Adrenal gland (tissue), 5 donors: Measurements from ENCODE around the gene AQP10.

ENCODE experiments used
- POLR2A ChIP-seq, 2 donors: fragments of 450-650 bp; IDR thresholded peaks; one replicate each; pipeline ENCODE4 v1.6.1; 2017; ENCODE audit warnings: antibody characterized with exemption in 2 of 2, mild to moderate bottlenecking in 2 of 2, moderate library complexity in 1 of 2
- TF ChIP-seq, protein P1 (sequence below), 6 experiments: fragments of 450-650 bp in 4 of 6; fragments of 200-600 bp in 2 of 6; sonication (generic) in 1 of 6; IDR thresholded peaks; 1 replicate in 5 of 6; 2 replicates in 1 of 6; pipeline versions ENCODE4 v1.5.1 to v1.8.0; 2016 to 2021; ENCODE audit warnings: antibody characterized with exemption in 6 of 6, mild to moderate bottlenecking in 2 of 6, moderate library complexity in 1 of 6
- donor health status: DM: no; HTN: no; CAD: no.

DNA sequence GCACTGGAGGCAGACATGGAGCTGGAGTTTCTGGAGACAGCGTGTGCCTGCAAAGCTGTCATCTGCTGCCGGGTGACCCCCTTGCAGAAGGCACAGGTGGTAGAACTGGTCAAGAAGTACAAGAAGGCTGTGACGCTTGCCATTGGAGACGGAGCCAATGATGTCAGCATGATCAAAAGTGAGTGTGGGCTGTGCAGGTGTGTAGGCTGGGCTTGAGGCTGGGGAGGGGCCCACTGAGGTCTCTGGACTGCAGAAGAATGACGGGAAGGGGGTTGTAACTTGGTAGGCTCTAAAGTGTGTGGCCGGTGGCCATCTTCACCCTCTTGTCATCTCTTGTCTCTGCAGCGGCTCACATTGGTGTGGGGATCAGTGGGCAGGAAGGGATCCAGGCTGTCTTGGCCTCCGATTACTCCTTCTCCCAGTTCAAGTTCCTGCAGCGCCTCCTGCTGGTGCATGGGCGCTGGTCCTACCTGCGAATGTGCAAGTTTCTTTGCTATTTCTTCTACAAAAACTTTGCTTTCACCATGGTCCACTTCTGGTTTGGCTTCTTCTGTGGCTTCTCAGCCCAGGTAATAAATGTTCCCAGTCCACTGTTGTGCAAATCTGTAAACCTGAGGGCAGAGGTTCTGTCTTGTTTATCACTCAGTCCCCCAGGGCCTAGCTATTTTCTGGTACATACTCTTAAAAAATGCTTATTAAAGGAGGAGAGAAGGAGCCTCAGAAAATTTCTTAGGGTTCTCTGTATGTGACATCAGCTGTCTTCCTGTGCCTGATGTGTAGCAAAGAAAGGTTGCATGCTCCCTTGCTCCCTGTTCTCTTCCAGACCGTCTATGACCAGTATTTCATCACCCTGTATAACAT lies 24.3 kb downstream of the AQP10 start:
- TF ChIP-seq, protein P1, sequence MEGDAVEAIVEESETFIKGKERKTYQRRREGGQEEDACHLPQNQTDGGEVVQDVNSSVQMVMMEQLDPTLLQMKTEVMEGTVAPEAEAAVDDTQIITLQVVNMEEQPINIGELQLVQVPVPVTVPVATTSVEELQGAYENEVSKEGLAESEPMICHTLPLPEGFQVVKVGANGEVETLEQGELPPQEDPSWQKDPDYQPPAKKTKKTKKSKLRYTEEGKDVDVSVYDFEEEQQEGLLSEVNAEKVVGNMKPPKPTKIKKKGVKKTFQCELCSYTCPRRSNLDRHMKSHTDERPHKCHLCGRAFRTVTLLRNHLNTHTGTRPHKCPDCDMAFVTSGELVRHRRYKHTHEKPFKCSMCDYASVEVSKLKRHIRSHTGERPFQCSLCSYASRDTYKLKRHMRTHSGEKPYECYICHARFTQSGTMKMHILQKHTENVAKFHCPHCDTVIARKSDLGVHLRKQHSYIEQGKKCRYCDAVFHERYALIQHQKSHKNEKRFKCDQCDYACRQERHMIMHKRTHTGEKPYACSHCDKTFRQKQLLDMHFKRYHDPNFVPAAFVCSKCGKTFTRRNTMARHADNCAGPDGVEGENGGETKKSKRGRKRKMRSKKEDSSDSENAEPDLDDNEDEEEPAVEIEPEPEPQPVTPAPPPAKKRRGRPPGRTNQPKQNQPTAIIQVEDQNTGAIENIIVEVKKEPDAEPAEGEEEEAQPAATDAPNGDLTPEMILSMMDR (IDR thresholded peaks at IDR 0.05) = peak; percentile 10 to 38 (median 29)
- no peak for TF ChIP-seq POLR2A (IDR thresholded peaks at IDR 0.05)
